CD4-positive, alpha-beta memory T cell (primary cell): Measurements from ENCODE around the gene PTPN14. TPM values are rescaled to one million over a fixed set of nuclear protein-coding genes. Genes with fewer than 3 reads are reported as not detected.
A peak's percentile ranks its signal among the peaks of the same experiment; 100 is the strongest.

Source experiments
- CTCF ChIA-PET: fragments of 350-600 bp; sonication (Branson Sonifier 250); formaldehyde crosslinking; loops from one replicate; lab custom pipeline; 2021; ENCODE audit warnings: inconsistent platforms; ENCODE audit not compliant: partially characterized antibody; lab: Charles Lee
- POLR2A ChIA-PET: fragments of 350-600 bp; sonication (Branson Sonifier 250); formaldehyde crosslinking; loops from one replicate; lab custom pipeline; 2021; ENCODE audit not compliant: partially characterized antibody; lab: Charles Lee
- DNase-seq, 5 donors: peaks; one replicate each; pipeline versions ENCODE4 v3.0.0 to v3.0.0-alpha.2; 2020 to 2022; ENCODE audit warnings: mixed read lengths in 1 of 5
- H3K27ac ChIP-seq: one replicate; pipeline ENCODE4 v1.7.0; 2013; ENCODE audit warnings: low read depth, low read length
- H3K27me3 ChIP-seq: 2 replicates; pipeline ENCODE4 v1.7.0; 2013; ENCODE audit warnings: mild to moderate bottlenecking, low read length, moderate library complexity; ENCODE audit not compliant: insufficient read depth
- H3K36me3 ChIP-seq: 2 replicates; pipeline ENCODE4 v1.7.0; 2013; ENCODE audit warnings: mild to moderate bottlenecking, low read length, moderate library complexity; ENCODE audit not compliant: insufficient read depth
- H3K4me1 ChIP-seq: 2 replicates; pipeline ENCODE4 v1.7.0; 2013; ENCODE audit warnings: mild to moderate bottlenecking, low read length, moderate library complexity; ENCODE audit not compliant: insufficient read depth
- H3K4me3 ChIP-seq, 2 donors: one replicate each; pipeline ENCODE4 v1.7.0; 2013; ENCODE audit warnings: low read length in 2 of 2, mild to moderate bottlenecking in 1 of 2
- H3K9me3 ChIP-seq, 2 donors: one replicate each; pipeline ENCODE4 v1.7.0; 2013; ENCODE audit warnings: low read length in 2 of 2, control low read depth in 1 of 2; ENCODE audit not compliant: control insufficient read depth in 1 of 2
- H3K27ac Mint-ChIP-seq, 7 donors: one replicate each; pipeline ENCODE4 v1.8.0; 2020 to 2021; ENCODE audit warnings: mixed read lengths in 7 of 7, mild to moderate bottlenecking in 6 of 7, inconsistent platforms in 3 of 7, moderate library complexity in 3 of 7
- H3K27me3 Mint-ChIP-seq, 2 donors: one replicate each; pipeline ENCODE4 v1.8.0; 2020 to 2021; ENCODE audit warnings: mixed read lengths in 2 of 2
- H3K36me3 Mint-ChIP-seq, 2 donors: one replicate each; pipeline ENCODE4 v1.8.0; 2020 to 2021; ENCODE audit warnings: mixed read lengths in 2 of 2, inconsistent platforms in 1 of 2, mild to moderate bottlenecking in 1 of 2
- H3K4me1 Mint-ChIP-seq, 4 donors: one replicate each; pipeline ENCODE4 v1.8.0; 2020 to 2021; ENCODE audit warnings: mixed read lengths in 4 of 4, mild to moderate bottlenecking in 1 of 4
- H3K4me3 Mint-ChIP-seq, 8 donors: one replicate each; pipeline ENCODE4 v1.8.0; 2020 to 2021; ENCODE audit warnings: mixed read lengths in 8 of 8, mild to moderate bottlenecking in 7 of 8, moderate library complexity in 6 of 8, inconsistent platforms in 3 of 8
- H3K9me3 Mint-ChIP-seq, 8 donors: one replicate each; pipeline ENCODE4 v1.8.0; 2020 to 2021; ENCODE audit warnings: mixed read lengths in 8 of 8, mild to moderate bottlenecking in 5 of 8, inconsistent platforms in 3 of 8, moderate library complexity in 1 of 8
- intact Hi-C: fragments of 100-400 bp; cut with micrococcal nuclease; formaldehyde crosslinking; loops from one replicate; pipeline ENCODE4 v1.15.1; 2023
- polyA plus RNA-seq, 2 donors: library from polyadenylated mRNA; unstranded; fragments of 300-500 nt; fragmentation: Illumina TruSeq; gene quantifications; one replicate each; pipeline ENCODE4 v1.2.3, GENCODE V29; 2021
- total RNA-seq, 2 experiments: library from RNA; stranded (reverse); gene quantifications; one replicate each; pipeline ENCODE4 v1.2.3, GENCODE V29; 2021

The PTPN14 gene
- total and polyA plus RNA-seq, 4 experiments from 2014 or later, result 0.03 to 0.28 (median 0.20) TPM; not detected in 1

GRCh38 chr1:214385428-214385827 is 166.0 kb downstream of the PTPN14 start:
- Histone ChIP-seq H3K9me3 (no peaks in the 10 kb centered on the region), H3K27me3 (no peaks in the 10 kb centered on the region), H3K27ac (no peak overlapping the region), H3K36me3 (no peaks in the 10 kb centered on the region), H3K4me3 (no peak overlapping the region), H3K4me1 (no peaks in the 10 kb centered on the region)
- no peak overlapping the region for H3K27ac Mint-ChIP-seq
- DNase-seq, result no peak
- CTCF ChIA-PET, result no interaction called here
- POLR2A ChIA-PET, result no interaction called here
- H3K36me3 Mint-ChIP-seq, result no peaks in the 10 kb centered on the region
- intact Hi-C loops, result no loop called here
- no peaks in the 10 kb centered on the region for H3K9me3 Mint-ChIP-seq
- no peaks in the 10 kb centered on the region for H3K4me1 Mint-ChIP-seq
- H3K4me3 Mint-ChIP-seq, result no peak overlapping the region
- no peaks in the 10 kb centered on the region for H3K27me3 Mint-ChIP-seq

- intact Hi-C loops, result no loop called here
- H3K27ac Mint-ChIP-seq, result no peak overlapping the region
- Histone ChIP-seq H3K9me3 (no peaks in the 10 kb centered on the region), H3K4me1 (no peaks in the 10 kb centered on the region), H3K36me3 (no peaks in the 10 kb centered on the region), H3K27ac (no peak overlapping the region), H3K4me3 (no peak overlapping the region), H3K27me3 (no peaks in the 10 kb centered on the region)
- H3K4me3 Mint-ChIP-seq, result no peak overlapping the region
- H3K9me3 Mint-ChIP-seq, result no peaks in the 10 kb centered on the region
- H3K4me1 Mint-ChIP-seq, result no peaks in the 10 kb centered on the region
- H3K27me3 Mint-ChIP-seq, result peaks cover 0 to 1% of the 10 kb centered on the region in 2 donors
- ChIA-PET POLR2A (no interaction called here), CTCF (no interaction called here)
- H3K36me3 Mint-ChIP-seq, result no peaks in the 10 kb centered on the region
- DNase-seq, result no peak
Measured at GRCh38 chr1:214384373-214385079, 166.9 kb downstream of the PTPN14 start.

GRCh38 chr1:214383381-214384372 is 167.7 kb downstream of the PTPN14 start:
- Histone ChIP-seq H3K27me3 (no peaks in the 10 kb centered on the region), H3K4me3 (no peak overlapping the region), H3K9me3 (no peaks in the 10 kb centered on the region), H3K36me3 (no peaks in the 10 kb centered on the region), H3K4me1 (no peaks in the 10 kb centered on the region), H3K27ac (no peak overlapping the region)
- Mint-ChIP-seq H3K27ac (no peak overlapping the region), H3K27me3 (peaks cover 0 to 3% of the 10 kb centered on the region in 2 donors), H3K4me1 (no peaks in the 10 kb centered on the region), H3K36me3 (no peaks in the 10 kb centered on the region), H3K4me3 (no peak overlapping the region), H3K9me3 (no peaks in the 10 kb centered on the region)
- intact Hi-C loops, result no loop called here
- CTCF ChIA-PET, result no interaction called here
- peak in 1 of 5 donors; percentile 27 for DNase-seq
- POLR2A ChIA-PET, result no interaction called here

DNA sequence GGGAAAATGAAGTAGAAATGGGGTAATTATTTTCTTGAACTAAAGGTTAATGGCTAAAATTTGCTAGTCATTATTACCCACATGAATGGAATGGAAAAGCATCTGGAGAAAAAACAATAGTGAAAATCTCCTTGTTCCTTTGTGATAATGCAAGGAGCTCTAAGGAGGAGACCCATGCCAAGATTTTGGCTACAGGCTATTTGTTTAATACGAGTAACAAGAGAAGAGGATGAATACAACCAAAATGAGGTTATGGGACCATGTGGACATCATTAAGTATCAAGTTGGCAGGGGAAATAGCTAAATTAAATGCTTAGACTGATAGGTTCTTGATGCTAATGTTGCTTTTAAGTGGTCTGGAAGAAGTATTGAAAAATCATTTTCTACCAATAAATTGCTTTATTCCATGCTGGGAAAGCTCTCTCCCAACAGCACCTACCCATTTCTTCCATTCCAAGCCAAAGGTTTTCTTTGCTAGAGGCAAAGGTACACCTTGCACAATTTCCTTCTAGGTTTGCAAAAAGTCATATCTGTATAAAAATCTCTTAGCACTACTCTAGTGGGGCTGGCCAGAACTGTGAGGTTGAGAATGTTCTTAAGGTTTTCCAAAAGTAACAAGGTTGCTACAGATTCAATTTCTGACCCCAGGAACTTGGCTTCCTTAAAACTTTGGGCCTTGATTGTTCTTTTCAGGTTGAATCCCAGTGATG is 170.3 kb downstream of the PTPN14 start:
- Histone ChIP-seq H3K9me3 (no peaks in the 10 kb centered on the region), H3K27me3 (no peaks in the 10 kb centered on the region), H3K4me3 (no peak overlapping the region), H3K36me3 (no peaks in the 10 kb centered on the region), H3K4me1 (no peaks in the 10 kb centered on the region), H3K27ac (no peak overlapping the region)
- no peaks in the 10 kb centered on the region for H3K4me1 Mint-ChIP-seq
- H3K27me3 Mint-ChIP-seq, result peaks cover 0 to 3% of the 10 kb centered on the region in 2 donors
- DNase-seq, result no peak
- intact Hi-C loops, result no loop called here
- ChIA-PET POLR2A (no interaction called here), CTCF (no interaction called here)
- H3K36me3 Mint-ChIP-seq, result no peaks in the 10 kb centered on the region
- H3K27ac Mint-ChIP-seq, result no peak overlapping the region
- no peaks in the 10 kb centered on the region for H3K9me3 Mint-ChIP-seq
- H3K4me3 Mint-ChIP-seq, result no peak overlapping the region

- Histone ChIP-seq H3K4me3 (no peak overlapping the region), H3K27ac (no peak overlapping the region), H3K4me1 (no peaks in the 10 kb centered on the region), H3K9me3 (no peaks in the 10 kb centered on the region), H3K36me3 (no peaks in the 10 kb centered on the region), H3K27me3 (no peaks in the 10 kb centered on the region)
- Mint-ChIP-seq H3K36me3 (no peaks in the 10 kb centered on the region), H3K4me1 (no peaks in the 10 kb centered on the region), H3K9me3 (no peaks in the 10 kb centered on the region), H3K4me3 (no peak overlapping the region), H3K27ac (no peak overlapping the region), H3K27me3 (peaks cover 0 to 3% of the 10 kb centered on the region in 2 donors)
- intact Hi-C loops, result no loop called here
- no peak for DNase-seq
- CTCF ChIA-PET, result no interaction called here
- POLR2A ChIA-PET, result no interaction called here
Measured at GRCh38 chr1:214380396-214380795, 171.0 kb downstream of the PTPN14 start.

- Mint-ChIP-seq H3K27me3 (peaks cover 0 to 3% of the 10 kb centered on the region in 2 donors), H3K4me3 (no peak overlapping the region), H3K4me1 (no peaks in the 10 kb centered on the region), H3K36me3 (no peaks in the 10 kb centered on the region), H3K9me3 (no peaks in the 10 kb centered on the region), H3K27ac (peak overlapping the region in 1 of 7 donors; percentile 52)
- CTCF ChIA-PET, result no interaction called here
- Histone ChIP-seq H3K27ac (no peak overlapping the region), H3K4me1 (no peaks in the 10 kb centered on the region), H3K9me3 (no peaks in the 10 kb centered on the region), H3K36me3 (no peaks in the 10 kb centered on the region), H3K27me3 (no peaks in the 10 kb centered on the region), H3K4me3 (no peak overlapping the region)
- intact Hi-C loops, result no loop called here
- POLR2A ChIA-PET, result no interaction called here
- no peak for DNase-seq
Measured at GRCh38 chr1:214379236-214379970, 172.0 kb downstream of the PTPN14 start.
